ENCODE data around the gene SCRN1. TPM values are rescaled to one million over a fixed set of nuclear protein-coding genes. Genes with fewer than 3 reads are reported as not detected.

Gene SCRN1
- total RNA-seq, 1 experiment from 2014 or later: 96.2 TPM

- Mint-ChIP-seq H3K36me3 (peaks cover 44% of the 10 kb centered on the region), H3K4me3 (no peak overlapping the region), H3K27me3 (ENCODE audit: low read depth) (no peaks in the 10 kb centered on the region), H3K27ac (no peak overlapping the region), H3K4me1 (no peaks in the 10 kb centered on the region), H3K9me3 (peaks cover 22% of the 10 kb centered on the region)
- CTCF ChIA-PET: no interaction called here
- TF ChIP-seq AR (CRISPR knock-in tag; IDR thresholded peaks at IDR 0.05) (no peak), CTCF (IDR thresholded peaks at IDR 0.05) (no peak), NR2C2 (CRISPR knock-in tag; IDR thresholded peaks at IDR 0.05) (no peak)
- DNase-seq (ENCODE audit: low spot score) (no peak), ATAC-seq (no peak)
- POLR2A ChIA-PET: no interaction called here
Measured at GRCh38 chr7:29893351-29893965, 96.1 kb downstream of the SCRN1 start.

DNA sequence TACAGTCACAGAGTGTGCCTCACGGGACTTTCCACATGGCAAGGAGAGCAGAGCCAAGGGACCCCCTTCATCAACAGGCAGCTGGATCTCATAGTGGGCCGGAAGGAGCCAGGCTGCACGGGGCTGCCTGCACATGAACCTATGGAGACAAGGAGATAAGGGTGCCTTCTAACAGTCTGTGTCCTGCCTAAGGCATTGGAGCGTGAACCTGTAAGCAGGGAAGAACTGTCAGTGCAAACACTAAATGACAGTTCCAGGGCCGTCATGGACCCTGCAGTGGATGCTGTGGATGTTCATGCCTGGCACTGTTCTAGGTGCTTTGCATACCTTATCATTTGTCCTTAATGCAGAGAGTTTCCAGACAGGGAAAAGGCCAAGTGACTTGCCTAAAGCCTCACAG is 97.4 kb downstream of the SCRN1 start:
- ATAC-seq: no peak
- no peaks in the 10 kb centered on the region for H3K4me1 Mint-ChIP-seq
- ChIA-PET CTCF (no interaction called here), POLR2A (no interaction called here)
- TF ChIP-seq ZNF671 (CRISPR knock-in tag; IDR thresholded peaks at IDR 0.05) (no peak), GRHL2 (CRISPR knock-in tag; IDR thresholded peaks at IDR 0.05; ENCODE audit: insufficient replicate concordance, severe bottlenecking) (no peak), ZNF512 (CRISPR knock-in tag; IDR thresholded peaks at IDR 0.05; ENCODE audit: borderline replicate concordance) (no peak), NFE2L1 (CRISPR knock-in tag; IDR thresholded peaks at IDR 0.05) (no peak), ZNF423 (CRISPR knock-in tag; IDR thresholded peaks at IDR 0.05) (no peak), RORB (CRISPR knock-in tag; IDR thresholded peaks at IDR 0.05) (no peak), ZNF121 (CRISPR knock-in tag; IDR thresholded peaks at IDR 0.05) (no peak)
- TF ChIP-seq, protein P1, sequence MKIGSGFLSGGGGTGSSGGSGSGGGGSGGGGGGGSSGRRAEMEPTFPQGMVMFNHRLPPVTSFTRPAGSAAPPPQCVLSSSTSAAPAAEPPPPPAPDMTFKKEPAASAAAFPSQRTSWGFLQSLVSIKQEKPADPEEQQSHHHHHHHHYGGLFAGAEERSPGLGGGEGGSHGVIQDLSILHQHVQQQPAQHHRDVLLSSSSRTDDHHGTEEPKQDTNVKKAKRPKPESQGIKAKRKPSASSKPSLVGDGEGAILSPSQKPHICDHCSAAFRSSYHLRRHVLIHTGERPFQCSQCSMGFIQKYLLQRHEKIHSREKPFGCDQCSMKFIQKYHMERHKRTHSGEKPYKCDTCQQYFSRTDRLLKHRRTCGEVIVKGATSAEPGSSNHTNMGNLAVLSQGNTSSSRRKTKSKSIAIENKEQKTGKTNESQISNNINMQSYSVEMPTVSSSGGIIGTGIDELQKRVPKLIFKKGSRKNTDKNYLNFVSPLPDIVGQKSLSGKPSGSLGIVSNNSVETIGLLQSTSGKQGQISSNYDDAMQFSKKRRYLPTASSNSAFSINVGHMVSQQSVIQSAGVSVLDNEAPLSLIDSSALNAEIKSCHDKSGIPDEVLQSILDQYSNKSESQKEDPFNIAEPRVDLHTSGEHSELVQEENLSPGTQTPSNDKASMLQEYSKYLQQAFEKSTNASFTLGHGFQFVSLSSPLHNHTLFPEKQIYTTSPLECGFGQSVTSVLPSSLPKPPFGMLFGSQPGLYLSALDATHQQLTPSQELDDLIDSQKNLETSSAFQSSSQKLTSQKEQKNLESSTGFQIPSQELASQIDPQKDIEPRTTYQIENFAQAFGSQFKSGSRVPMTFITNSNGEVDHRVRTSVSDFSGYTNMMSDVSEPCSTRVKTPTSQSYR (CRISPR knock-in tag; IDR thresholded peaks at IDR 0.05): no peak
- H3K27ac Mint-ChIP-seq: no peak overlapping the region
- no peak for DNase-seq (ENCODE audit: low spot score)
- H3K36me3 Mint-ChIP-seq: peaks cover 32% of the 10 kb centered on the region
- peaks cover 12% of the 10 kb centered on the region for H3K9me3 Mint-ChIP-seq
- H3K27me3 Mint-ChIP-seq (ENCODE audit: low read depth): no peaks in the 10 kb centered on the region
- no peak overlapping the region for H3K4me3 Mint-ChIP-seq

DNA sequence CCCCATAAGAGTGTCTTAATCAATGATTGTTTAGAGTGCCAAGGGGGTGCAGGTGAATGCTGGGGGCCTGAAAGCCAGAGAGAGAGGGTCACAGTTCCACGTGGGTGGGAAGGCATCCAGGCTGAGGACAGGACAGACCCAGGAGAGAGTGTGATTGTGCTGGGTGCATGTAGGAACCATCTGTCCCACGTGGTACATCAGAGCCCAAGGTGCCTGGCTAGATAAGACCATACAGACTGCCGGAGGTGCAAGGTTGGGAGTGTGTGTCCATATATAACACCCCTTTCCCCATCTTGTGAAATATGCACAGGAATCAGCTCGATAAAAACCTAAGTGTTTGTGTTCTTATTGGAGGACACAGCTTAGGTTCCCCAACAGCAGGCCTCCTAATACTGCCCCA is 97.8 kb downstream of the SCRN1 start:
- no peaks in the 10 kb centered on the region for H3K4me1 Mint-ChIP-seq
- POLR2A ChIA-PET: no interaction called here
- no peak overlapping the region for H3K27ac Mint-ChIP-seq
- DNase-seq (ENCODE audit: low spot score) (no peak), ATAC-seq (no peak)
- no peaks in the 10 kb centered on the region for H3K27me3 Mint-ChIP-seq (ENCODE audit: low read depth)
- peaks cover 28% of the 10 kb centered on the region for H3K36me3 Mint-ChIP-seq
- CTCF ChIA-PET: no interaction called here
- H3K9me3 Mint-ChIP-seq: peaks cover 7% of the 10 kb centered on the region
- H3K4me3 Mint-ChIP-seq: no peak overlapping the region
- TF ChIP-seq MYBL2 (CRISPR knock-in tag; IDR thresholded peaks at IDR 0.05) (no peak), ZNF512 (CRISPR knock-in tag; IDR thresholded peaks at IDR 0.05; ENCODE audit: borderline replicate concordance) (no peak), ATF1 (CRISPR knock-in tag; IDR thresholded peaks at IDR 0.05) (no peak), E2F5 (CRISPR knock-in tag; IDR thresholded peaks at IDR 0.05) (no peak), ZMAT4 (CRISPR knock-in tag; IDR thresholded peaks at IDR 0.05) (no peak), HMGA2 (CRISPR knock-in tag; IDR thresholded peaks at IDR 0.05) (no peak)
- TF ChIP-seq, protein P2, sequence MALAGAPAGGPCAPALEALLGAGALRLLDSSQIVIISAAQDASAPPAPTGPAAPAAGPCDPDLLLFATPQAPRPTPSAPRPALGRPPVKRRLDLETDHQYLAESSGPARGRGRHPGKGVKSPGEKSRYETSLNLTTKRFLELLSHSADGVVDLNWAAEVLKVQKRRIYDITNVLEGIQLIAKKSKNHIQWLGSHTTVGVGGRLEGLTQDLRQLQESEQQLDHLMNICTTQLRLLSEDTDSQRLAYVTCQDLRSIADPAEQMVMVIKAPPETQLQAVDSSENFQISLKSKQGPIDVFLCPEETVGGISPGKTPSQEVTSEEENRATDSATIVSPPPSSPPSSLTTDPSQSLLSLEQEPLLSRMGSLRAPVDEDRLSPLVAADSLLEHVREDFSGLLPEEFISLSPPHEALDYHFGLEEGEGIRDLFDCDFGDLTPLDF (CRISPR knock-in tag; IDR thresholded peaks at IDR 0.05): no peak
